ENCODE results near the gene GRIN3B.
A peak's percentile ranks its signal among the peaks of the same experiment; 100 is the strongest.
"Not testable (repeated sequence)": the region's sequence is repeated elsewhere in the genome, so short reads cannot be mapped to it uniquely, and the experiment has no call there.

Gene GRIN3B

GRCh38 chr19:1000095-1000494 is at the start of gene GRIN3B:
Gene GRIN3B, plus strand, starts transcription at chr19:1000419. Its CDS starts 19 bp downstream, at chr19:1000438.
- DNase-seq: peak; percentile 100

- DNase-seq: no peak
Observed at GRCh38 chr19:952049-952679, 48.1 kb upstream of the GRIN3B start.

- DNase-seq: no peak
Observed at GRCh38 chr19:952680-953444, 47.4 kb upstream of the GRIN3B start.

GRCh38 chr19:953445-954271 is 46.6 kb upstream of the GRIN3B start:
- DNase-seq: no peak

GRCh38 chr19:954272-954671 is 45.9 kb upstream of the GRIN3B start:
- DNase-seq: no peak

GRCh38 chr19:954672-955494 is 45.3 kb upstream of the GRIN3B start:
- DNase-seq: no peak

- no peak for DNase-seq
Observed at GRCh38 chr19:955803-956765, 44.1 kb upstream of the GRIN3B start.

- DNase-seq: peak; percentile 83
Observed at GRCh38 chr19:956766-957440, 43.3 kb upstream of the GRIN3B start.

- DNase-seq: not testable (repeated sequence)
Observed at GRCh38 chr19:957578-957977, 42.6 kb upstream of the GRIN3B start.

GRCh38 chr19:958967-959855 is 41.0 kb upstream of the GRIN3B start:
- no peak for DNase-seq

GRCh38 chr19:960020-960419 is 40.2 kb upstream of the GRIN3B start:
- no peak for DNase-seq

GRCh38 chr19:960601-960938 is 39.6 kb upstream of the GRIN3B start:
- DNase-seq: no peak

- no peak for DNase-seq
Observed at GRCh38 chr19:961866-962620, 38.2 kb upstream of the GRIN3B start.

GRCh38 chr19:962683-963400 is 37.4 kb upstream of the GRIN3B start:
- DNase-seq: no peak

- no peak for DNase-seq
Observed at GRCh38 chr19:963486-963951, 36.7 kb upstream of the GRIN3B start.

- no peak for DNase-seq
Observed at GRCh38 chr19:964116-964520, 36.1 kb upstream of the GRIN3B start.

- no peak for DNase-seq
Observed at GRCh38 chr19:964761-965694, 35.2 kb upstream of the GRIN3B start.

All from 8988T (cell line).